ENCODE measurements around the gene PGLYRP3.

PGLYRP3 gene

GRCh38 chr1:153291514-153291913 lies 21.2 kb downstream of the PGLYRP3 start:
- H3K79me2 ChIP-seq (ENCODE audit: insufficient read depth, low read length): no peaks in the 10 kb centered on the region
- TF ChIP-seq EZH2 (IDR thresholded peaks at IDR 0.05; ENCODE audit: borderline replicate concordance, low read length) (no peak), CTCF (IDR thresholded peaks at IDR 0.05; ENCODE audit: low read length) (no peak)
- no peak overlapping the region for H3K27ac ChIP-seq (ENCODE audit: low read depth, low read length, poor library complexity, severe bottlenecking)
- H3F3A ChIP-seq (ENCODE audit: insufficient read depth, low read length): no peaks in the 10 kb centered on the region
- H2AFZ ChIP-seq (ENCODE audit: low read length): no peak overlapping the region
- H3K9ac ChIP-seq (ENCODE audit: low read length): no peak overlapping the region
- H3K4me2 ChIP-seq (ENCODE audit: low read length): no peak overlapping the region
- peaks cover 6% of the 10 kb centered on the region for H3K27me3 ChIP-seq (ENCODE audit: insufficient read depth, low read length)
- H3K9me3 ChIP-seq (ENCODE audit: low read length): no peaks in the 10 kb centered on the region
- no peaks in the 10 kb centered on the region for H3K4me1 ChIP-seq (ENCODE audit: insufficient read depth, low read length, severe bottlenecking)
- no peaks in the 10 kb centered on the region for H3K36me3 ChIP-seq (ENCODE audit: insufficient read depth, low read length)
- no peaks in the 10 kb centered on the region for H3K9me2 ChIP-seq (ENCODE audit: low read depth, low read length)
- no peak overlapping the region for H3K4me3 ChIP-seq (ENCODE audit: low read depth, low read length, poor library complexity, severe bottlenecking)
- H4K20me1 ChIP-seq (ENCODE audit: insufficient read depth, low read length): no peaks in the 10 kb centered on the region

GRCh38 chr1:153288634-153289275 lies 24.0 kb downstream of the PGLYRP3 start:
- H3K4me2 ChIP-seq (ENCODE audit: low read length): no peak overlapping the region
- no peaks in the 10 kb centered on the region for H4K20me1 ChIP-seq (ENCODE audit: insufficient read depth, low read length)
- no peaks in the 10 kb centered on the region for H3K36me3 ChIP-seq (ENCODE audit: insufficient read depth, low read length)
- H3K4me1 ChIP-seq (ENCODE audit: insufficient read depth, low read length, severe bottlenecking): no peaks in the 10 kb centered on the region
- no peak for TF ChIP-seq EZH2 (IDR thresholded peaks at IDR 0.05; ENCODE audit: borderline replicate concordance, low read length)
- TF ChIP-seq CTCF (IDR thresholded peaks at IDR 0.05; ENCODE audit: low read length): peak; percentile 81
- no peak overlapping the region for H2AFZ ChIP-seq (ENCODE audit: low read length)
- no peak overlapping the region for H3K9ac ChIP-seq (ENCODE audit: low read length)
- peaks cover 6% of the 10 kb centered on the region for H3K27me3 ChIP-seq (ENCODE audit: insufficient read depth, low read length)
- H3K4me3 ChIP-seq (ENCODE audit: low read depth, low read length, poor library complexity, severe bottlenecking): no peak overlapping the region
- no peaks in the 10 kb centered on the region for H3K9me3 ChIP-seq (ENCODE audit: low read length)
- no peak overlapping the region for H3K27ac ChIP-seq (ENCODE audit: low read depth, low read length, poor library complexity, severe bottlenecking)
- H3K79me2 ChIP-seq (ENCODE audit: insufficient read depth, low read length): no peaks in the 10 kb centered on the region
- H3F3A ChIP-seq (ENCODE audit: insufficient read depth, low read length): no peaks in the 10 kb centered on the region
- H3K9me2 ChIP-seq (ENCODE audit: low read depth, low read length): no peaks in the 10 kb centered on the region

DNA sequence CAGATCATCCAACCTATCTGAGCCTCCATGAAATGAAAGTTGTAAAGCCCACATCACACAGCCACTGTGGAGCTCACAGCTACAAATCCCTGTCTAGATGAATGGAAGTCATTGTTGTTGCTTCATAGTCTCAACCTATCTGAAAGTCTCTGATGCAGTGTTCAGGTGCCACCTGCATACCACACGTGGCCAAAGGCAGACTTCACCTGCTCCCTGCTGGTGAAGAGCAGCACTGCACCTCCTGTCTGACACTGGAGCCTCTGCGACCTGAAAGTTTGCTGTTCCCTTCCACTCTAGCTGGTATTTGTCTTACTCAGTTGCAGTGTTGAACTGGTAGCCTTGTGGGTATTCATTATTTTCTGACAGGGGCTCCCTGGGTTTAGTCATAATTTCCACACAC lies 34.9 kb downstream of the PGLYRP3 start:
- TF ChIP-seq EZH2 (IDR thresholded peaks at IDR 0.05; ENCODE audit: borderline replicate concordance, low read length) (no peak), CTCF (IDR thresholded peaks at IDR 0.05; ENCODE audit: low read length) (peak; percentile 69)
- Histone ChIP-seq H3K79me2 (ENCODE audit: insufficient read depth, low read length) (no peaks in the 10 kb centered on the region), H3K27ac (ENCODE audit: low read depth, low read length, poor library complexity, severe bottlenecking) (no peak overlapping the region), H3K9me3 (ENCODE audit: low read length) (no peaks in the 10 kb centered on the region), H2AFZ (ENCODE audit: low read length) (no peak overlapping the region), H3K36me3 (ENCODE audit: insufficient read depth, low read length) (no peaks in the 10 kb centered on the region), H3K9me2 (ENCODE audit: low read depth, low read length) (no peaks in the 10 kb centered on the region), H3K27me3 (ENCODE audit: insufficient read depth, low read length) (no peaks in the 10 kb centered on the region), H3K4me3 (ENCODE audit: low read depth, low read length, poor library complexity, severe bottlenecking) (no peak overlapping the region), H3K4me2 (ENCODE audit: low read length) (no peak overlapping the region), H3K9ac (ENCODE audit: low read length) (no peak overlapping the region), H3K4me1 (ENCODE audit: insufficient read depth, low read length, severe bottlenecking) (no peaks in the 10 kb centered on the region), H4K20me1 (ENCODE audit: insufficient read depth, low read length) (no peaks in the 10 kb centered on the region), H3F3A (ENCODE audit: insufficient read depth, low read length) (no peaks in the 10 kb centered on the region)

Measured in OCI-LY1 (cell line).